ENCODE measurements around the gene SSH3.
"Not testable (repeated sequence)": the region's sequence is repeated elsewhere in the genome, so short reads cannot be mapped to it uniquely, and the experiment has no call there.

The SSH3 gene

GRCh38 chr11:67314218-67314617, 10.9 kb downstream of the SSH3 start:
- no peak for DNase-seq

GRCh38 chr11:67315325-67315909, 12.1 kb downstream of the SSH3 start:
- no peak for DNase-seq

GRCh38 chr11:67316882-67317204, 13.5 kb downstream of the SSH3 start:
- DNase-seq: no peak

- peak; percentile 88 for DNase-seq
These were observed 14.0 kb downstream of the SSH3 start for GRCh38 chr11:67317205-67317887.

GRCh38 chr11:67317888-67318555, 14.7 kb downstream of the SSH3 start:
- no peak for DNase-seq

GRCh38 chr11:67318876-67319275, 15.5 kb downstream of the SSH3 start:
- not testable (repeated sequence) for DNase-seq

GRCh38 chr11:67320011-67320410, 16.7 kb downstream of the SSH3 start:
- no peak for DNase-seq

GRCh38 chr11:67320691-67321090, 17.4 kb downstream of the SSH3 start:
- DNase-seq: no peak

- DNase-seq: no peak
These were observed 18.1 kb downstream of the SSH3 start for GRCh38 chr11:67321313-67321871.

GRCh38 chr11:67322049-67322448, 18.7 kb downstream of the SSH3 start:
- no peak for DNase-seq

- DNase-seq: no peak
These were observed 20.2 kb downstream of the SSH3 start for GRCh38 chr11:67323526-67323925.

- DNase-seq: no peak
These were observed 28.9 kb downstream of the SSH3 start for GRCh38 chr11:67332081-67332691.

GRCh38 chr11:67337257-67337656, 33.9 kb downstream of the SSH3 start:
- no peak for DNase-seq

- DNase-seq: no peak
These were observed 40.9 kb downstream of the SSH3 start for GRCh38 chr11:67344264-67344663.

- no peak for DNase-seq
These were observed 42.1 kb downstream of the SSH3 start for GRCh38 chr11:67345247-67345919.

GRCh38 chr11:67345920-67346819, 42.8 kb downstream of the SSH3 start:
- no peak for DNase-seq

GRCh38 chr11:67347964-67348749, 44.8 kb downstream of the SSH3 start:
- DNase-seq: peak; percentile 88

- no peak for DNase-seq
These were observed 45.7 kb downstream of the SSH3 start for GRCh38 chr11:67349036-67349435.

- DNase-seq: no peak
These were observed 46.1 kb downstream of the SSH3 start for GRCh38 chr11:67349457-67349856.

- no peak for DNase-seq
These were observed 46.7 kb downstream of the SSH3 start for GRCh38 chr11:67349928-67350465.
